HG03575 (cell line): ENCODE data around the gene NDUFB4.
"Not testable (repeated sequence)": the region's sequence is repeated elsewhere in the genome, so short reads cannot be mapped to it uniquely, and the experiment has no call there.

Experiments
- ATAC-seq: cut with Tn5 transposase; IDR thresholded peaks from one replicate; pipeline ENCODE4 v1.9.1; 2021; ENCODE audit not compliant: unreplicated experiment, insufficient number of reproducible peaks, low FRiP score; ENCODE audit errors: extremely low read depth

The NDUFB4 gene

DNA sequence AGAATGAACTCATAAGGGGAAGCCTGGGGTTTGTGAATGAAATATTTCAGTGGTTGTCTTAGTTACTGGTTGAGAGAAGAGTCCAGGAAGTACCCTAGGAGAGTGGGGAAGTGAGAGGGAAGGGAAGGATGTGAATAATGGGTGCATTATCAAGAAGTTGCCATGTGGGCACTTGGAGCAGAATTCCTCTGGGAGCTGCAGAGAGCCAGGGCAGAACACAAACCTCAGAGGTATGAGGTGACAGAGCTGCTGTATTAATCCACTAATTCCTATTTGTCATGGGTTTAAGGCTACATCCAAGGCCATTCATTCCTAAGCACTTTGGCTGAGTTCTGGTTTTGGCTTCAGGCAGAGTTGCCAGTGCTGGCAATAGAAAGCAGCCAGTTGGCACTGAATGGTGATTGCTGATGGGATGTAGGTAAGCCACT is 29.0 kb downstream of the NDUFB4 start:
- no peak for ATAC-seq

DNA sequence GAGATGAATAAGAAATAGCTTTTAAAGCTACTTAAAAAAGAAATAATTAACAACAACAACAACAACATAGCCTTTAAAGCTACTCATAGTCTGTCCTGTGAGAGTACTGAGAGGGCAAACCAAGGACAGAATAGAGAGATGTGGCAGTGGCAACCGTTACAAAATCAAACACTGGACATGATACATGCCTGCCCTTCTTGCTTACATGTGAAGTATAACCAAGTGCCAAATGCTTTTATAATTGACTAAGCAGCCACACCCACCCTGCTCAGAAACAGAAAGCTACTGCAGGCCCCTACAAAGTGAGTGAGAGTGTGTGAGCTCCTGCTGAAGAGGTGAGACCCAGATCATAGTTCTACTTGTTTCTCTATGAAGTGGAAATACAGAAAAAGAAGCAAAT is 38.4 kb downstream of the NDUFB4 start:
- ATAC-seq, result no peak

DNA sequence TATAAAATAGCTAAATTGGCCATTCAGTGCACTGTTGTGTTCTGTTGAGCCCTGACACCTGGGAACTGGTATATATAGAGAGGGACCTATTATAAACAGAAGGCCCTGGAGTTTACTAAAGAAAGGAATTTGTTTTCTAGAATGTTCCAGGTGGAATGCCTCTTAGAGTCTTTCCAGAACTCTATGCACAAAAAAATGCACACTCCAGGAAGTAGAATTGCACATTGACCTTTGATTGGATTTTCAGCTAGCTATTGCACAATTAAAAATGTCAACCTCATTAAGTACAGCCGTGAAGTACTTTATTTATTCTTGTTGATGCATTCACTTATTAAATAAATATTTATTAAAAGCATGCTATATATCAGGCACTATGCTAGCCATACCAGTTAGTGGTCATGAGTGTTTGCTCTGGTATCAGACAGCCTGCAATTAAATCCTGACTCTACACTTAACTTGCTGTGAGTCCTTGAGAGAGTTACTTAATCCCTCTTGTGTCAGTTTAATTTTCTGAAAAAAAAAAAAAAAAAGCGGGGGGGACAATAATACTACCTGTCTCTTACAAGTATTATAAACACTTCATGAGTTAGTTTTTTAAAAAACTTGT is 40.8 kb downstream of the NDUFB4 start:
- ATAC-seq, result no peak

DNA sequence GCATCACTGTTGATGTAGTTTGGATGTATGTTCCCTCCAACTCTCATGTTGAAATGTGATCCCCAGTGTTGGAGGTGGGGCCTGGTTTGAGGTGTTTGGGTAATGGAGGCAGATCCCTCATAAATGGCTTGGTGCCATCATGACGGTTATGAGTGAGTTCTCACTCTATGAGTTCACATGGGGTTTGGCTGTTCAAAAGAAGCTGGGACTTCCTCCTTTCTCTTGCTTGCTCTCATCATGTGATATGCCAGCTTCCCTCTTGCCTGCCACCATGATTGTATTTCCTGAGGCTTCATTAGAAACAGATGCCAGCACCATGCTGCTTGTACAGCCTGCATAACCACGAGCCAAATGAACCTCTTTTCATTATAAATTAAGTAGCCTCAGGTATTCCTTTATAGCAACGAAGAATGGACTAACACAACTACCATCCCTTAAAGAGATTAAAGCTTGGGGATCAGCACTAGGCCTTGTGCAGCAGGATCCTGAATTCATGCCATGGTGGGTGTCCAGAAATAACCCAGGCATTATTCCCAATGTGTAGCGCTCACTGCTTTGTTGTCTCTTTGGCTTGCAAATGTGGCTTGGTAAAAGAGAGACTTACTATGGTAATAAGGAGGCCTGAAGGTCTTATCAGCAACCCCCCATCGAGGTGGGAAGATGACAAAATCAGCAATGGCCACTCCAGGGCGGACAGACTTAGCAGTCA is 41.9 kb downstream of the NDUFB4 start:
- no peak for ATAC-seq

DNA sequence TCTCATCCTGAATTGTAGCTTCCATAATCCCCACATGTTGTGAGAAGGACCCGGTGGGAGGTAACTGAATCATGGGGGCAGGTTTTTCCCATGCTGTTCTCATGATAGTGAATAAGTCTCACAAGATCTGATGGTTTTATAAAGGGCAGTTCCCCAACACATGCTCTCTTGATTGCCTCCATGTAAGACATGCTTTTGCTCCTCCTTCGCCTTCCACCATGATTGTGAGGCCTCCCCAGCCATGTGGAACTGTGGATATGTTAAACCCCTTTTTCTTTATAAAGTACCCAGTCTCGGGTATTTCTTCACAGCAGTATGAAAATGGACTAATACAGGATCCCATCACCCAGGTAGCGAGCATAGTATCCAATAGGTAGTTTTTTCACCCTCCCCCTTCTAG is 42.7 kb downstream of the NDUFB4 start:
- not testable (repeated sequence) for ATAC-seq

DNA sequence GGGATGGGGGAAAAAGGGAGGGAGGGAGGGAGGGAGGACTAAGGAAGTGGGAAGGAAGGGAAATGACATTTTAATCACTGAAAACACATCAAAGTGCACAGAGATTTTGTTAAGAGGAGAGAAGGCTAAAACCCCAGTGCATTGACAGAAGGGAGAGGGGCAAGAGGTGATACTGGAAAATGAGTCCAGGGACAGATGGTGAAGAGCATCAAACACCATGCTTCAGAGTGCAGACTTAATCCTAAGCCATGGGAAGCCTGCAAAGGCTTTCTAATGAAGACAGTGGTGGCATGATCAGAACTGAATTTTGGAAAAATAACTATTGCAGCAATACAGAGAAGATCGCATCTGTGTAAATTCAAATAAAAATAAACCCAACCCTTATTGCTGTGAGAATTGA is 44.1 kb downstream of the NDUFB4 start:
- no peak for ATAC-seq

DNA sequence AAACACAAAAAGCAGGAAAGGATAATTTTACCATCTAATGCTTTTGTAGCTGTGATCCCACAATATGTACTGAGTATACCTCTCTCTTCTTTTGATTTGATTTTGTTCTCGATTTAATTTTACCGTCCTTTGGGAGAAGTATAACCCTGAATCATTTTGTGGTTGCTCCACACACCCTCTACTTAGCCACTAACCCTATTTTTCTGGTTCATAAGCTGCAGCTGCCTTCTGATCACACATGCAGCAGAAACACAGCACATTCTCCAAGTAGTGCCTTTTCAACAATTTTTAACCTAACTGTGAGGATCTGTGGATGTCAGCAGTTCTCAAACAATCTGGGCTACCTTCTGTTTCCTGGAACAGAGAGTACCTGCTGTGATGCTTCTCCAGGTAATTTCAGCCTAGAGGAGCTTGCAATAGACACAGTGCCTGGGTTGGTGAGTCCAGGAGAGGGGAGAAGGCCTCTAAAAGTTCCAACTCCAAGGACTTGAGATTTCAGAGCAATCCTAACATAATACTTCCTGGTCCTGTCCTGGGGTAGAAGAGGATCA is 45.6 kb downstream of the NDUFB4 start:
- ATAC-seq, result no peak

DNA sequence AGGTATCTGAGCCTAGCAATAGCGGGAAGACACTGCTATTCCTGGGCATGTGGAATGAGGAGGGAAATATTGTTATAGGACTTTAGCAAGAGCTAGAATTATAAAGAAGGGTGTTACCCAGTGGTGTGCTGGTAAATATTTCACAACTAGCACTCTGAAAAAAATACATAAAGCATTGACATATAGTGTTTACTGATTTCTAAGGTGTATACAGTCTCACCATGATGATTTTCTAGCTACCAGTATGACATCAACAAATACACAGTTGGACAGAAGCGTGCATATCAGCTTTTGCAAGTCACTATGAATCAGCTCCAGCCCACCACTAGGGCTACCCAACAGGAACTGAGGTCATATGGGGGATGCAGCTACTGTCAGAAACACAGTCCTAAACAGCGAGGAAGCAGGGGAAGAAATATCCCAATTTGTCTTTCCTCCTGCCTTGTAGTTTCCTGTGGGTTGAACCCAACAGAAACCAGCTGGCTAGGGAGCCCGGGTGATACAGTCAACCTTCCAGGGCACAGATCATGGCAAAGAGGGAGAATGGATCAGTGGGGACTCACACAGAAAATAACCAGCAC is 46.3 kb downstream of the NDUFB4 start:
- no peak for ATAC-seq

DNA sequence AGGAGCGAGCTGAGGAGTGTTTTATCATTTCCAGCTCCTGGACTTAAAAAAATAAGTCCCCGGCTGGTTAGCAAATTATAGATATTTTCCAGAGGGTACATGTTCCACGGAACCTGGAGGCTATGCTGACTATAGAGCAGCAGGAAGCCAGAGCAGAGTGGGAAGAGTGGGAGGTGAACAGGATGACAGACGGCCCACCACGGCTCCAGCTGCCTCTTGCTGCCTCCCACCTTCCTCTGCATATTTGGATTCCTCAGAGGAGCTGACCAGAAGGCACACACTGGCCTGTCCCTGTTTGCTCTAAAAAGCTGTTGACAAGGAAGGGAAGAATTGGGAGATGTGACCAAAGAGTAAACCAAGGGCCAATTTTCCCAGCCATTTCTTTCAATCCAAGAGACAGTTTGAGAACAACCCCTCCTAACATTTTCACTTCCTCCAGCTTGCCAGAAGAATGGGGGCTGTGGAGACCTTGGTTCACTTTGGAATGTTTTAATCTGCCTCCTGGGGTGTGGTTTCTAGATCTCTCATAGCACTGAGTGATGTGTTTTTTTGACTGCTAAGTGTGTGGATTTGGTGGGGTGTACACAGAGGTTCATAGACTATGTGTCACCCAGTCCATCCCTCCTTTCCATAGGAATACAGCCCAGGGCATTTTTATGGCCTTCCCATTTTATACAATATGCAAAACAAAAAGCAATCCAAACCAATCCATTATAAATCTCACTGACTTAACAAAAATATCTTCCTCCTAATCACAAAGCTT is 49.1 kb downstream of the NDUFB4 start:
- ATAC-seq, result no peak

DNA sequence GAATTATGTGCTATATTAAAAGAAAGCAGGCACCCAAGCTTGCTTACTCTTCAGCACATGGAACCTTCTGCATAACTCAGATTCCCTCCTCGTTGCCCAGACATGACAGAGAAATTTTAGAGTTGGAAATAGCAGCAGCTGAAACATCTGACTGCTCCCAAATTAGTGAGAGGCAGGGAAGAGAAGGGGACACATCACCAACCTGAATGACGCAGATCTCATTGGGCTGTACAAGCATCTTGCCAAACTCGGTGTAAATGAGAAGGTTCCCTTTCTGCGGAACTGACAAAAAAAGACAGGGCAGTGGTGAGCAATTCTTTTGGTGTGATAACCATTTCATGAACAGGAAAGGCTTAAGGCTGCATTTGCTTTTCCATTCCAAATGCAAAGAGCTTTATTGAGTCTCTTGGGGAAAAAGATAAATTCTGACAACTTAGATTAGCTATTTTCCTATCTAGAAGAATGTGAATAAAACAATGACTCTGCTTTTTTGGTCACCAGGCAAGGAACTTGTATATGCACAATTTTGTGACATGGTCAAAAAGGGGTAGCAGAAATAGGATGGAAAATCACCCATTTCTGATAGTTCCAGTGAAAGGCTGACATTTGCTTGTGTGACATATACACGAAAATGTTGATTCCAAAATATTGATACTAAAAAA is 50.8 kb downstream of the NDUFB4 start:
- no peak for ATAC-seq

DNA sequence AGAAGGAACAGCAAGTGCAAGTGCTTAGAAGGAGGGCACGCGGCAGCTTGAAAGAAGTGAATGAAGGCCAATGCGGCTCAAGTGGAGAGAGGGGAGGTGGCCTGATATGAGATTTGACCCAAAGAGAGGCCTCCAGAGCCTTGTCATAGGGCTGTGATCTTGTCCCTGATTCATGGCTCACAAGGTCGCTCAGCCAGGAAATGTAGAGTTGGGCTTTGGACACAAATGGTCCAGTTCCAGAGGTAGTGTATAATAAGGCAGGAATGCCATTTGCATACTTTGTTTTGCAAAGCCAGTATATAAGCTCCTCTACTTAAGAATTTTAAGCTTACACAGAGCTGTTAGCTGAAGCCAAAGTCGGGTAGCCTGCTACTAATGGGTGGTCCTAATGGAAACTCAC is 52.2 kb downstream of the NDUFB4 start:
- ATAC-seq, result no peak

DNA sequence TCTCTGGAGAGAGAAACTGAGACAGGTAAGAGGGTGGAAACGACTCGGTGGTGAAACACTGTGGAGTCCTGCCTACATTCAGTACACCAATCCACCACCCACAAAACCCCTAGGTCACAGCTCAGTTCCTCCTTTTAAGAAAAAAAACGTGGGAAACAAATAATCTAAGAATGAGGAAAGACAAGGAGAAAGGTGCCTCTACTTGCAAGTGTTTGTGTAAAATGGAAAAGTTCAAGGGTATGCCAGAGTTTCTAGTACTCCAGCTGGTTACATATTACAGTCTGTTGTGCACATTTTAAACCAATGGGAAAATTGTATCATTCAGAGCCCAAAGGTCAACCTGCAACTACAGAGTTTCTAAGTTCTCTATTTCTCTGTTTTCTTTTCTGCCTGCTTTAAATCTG is 53.7 kb downstream of the NDUFB4 start:
- no peak for ATAC-seq

DNA sequence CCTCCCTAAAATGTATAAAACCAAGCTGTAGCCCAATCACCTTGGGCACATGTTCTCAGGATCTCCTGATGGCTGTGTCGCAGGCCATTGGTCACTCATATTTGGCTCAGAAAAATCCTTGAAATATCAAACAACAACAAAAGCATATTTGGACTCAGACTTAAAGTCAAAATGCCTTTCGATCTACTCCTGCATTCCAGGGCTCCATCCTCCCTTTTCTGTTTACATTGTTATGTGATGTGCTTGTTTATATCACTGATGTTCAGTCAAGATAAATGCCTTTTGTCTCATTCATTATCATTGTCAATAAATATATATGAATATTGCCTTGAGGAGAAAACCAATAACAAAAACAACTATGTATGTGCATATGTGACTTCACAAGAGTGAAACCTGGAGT is 54.2 kb downstream of the NDUFB4 start:
- ATAC-seq, result no peak
